Endometrial microvascular endothelial cells (primary cell): Measurements from ENCODE around the gene VSX2. TPM values are rescaled to one million over a fixed set of nuclear protein-coding genes. Genes with fewer than 3 reads are reported as not detected.

ENCODE experiments used
- in situ Hi-C: cut with HindIII; loops from 2 replicates; pipeline ENCODE4 v1.10.0; 2017; ENCODE audit warnings: low sequenced_read_pairs, low pct_unique_long_range_greater_than_20kb; ENCODE audit errors: inconsistent ontology term
- total RNA-seq: library from RNA; depleted of rRNA; stranded (reverse); fragments of >200 nt; gene quantifications from one replicate; pipeline ENCODE4 v1.2.3, GENCODE V29; 2015; ENCODE audit errors: inconsistent ontology term

Gene VSX2
- total RNA-seq, 1 donor from 2014 or later, result not detected

- in situ Hi-C loops, result loop anchor here (25.0 kb wide), 1 partner anchor 169 kb away; no protein-coding TSS in a partner anchor
These were observed 41.8 kb downstream of the VSX2 start for GRCh38 chr14:74281069-74281468.

GRCh38 chr14:74286736-74287135, 47.5 kb downstream of the VSX2 start:
- in situ Hi-C loops, result loop anchor here (25.0 kb wide), 1 partner anchor 174 kb away; no protein-coding TSS in a partner anchor

- in situ Hi-C loops, result loop anchor here (25.0 kb wide), 1 partner anchor 178 kb away; no protein-coding TSS in a partner anchor
These were observed 50.6 kb downstream of the VSX2 start for GRCh38 chr14:74289801-74290200.

- in situ Hi-C loops, result loop anchor here (25.0 kb wide), 1 partner anchor 178 kb away; no protein-coding TSS in a partner anchor
These were observed 51.2 kb downstream of the VSX2 start for GRCh38 chr14:74290415-74290814.

GRCh38 chr14:74292061-74292460, 52.8 kb downstream of the VSX2 start:
- in situ Hi-C loops, result loop anchor here (25.0 kb wide), 1 partner anchor 180 kb away; no protein-coding TSS in a partner anchor

- in situ Hi-C loops, result loop anchor here (25.0 kb wide), 1 partner anchor 181 kb away; no protein-coding TSS in a partner anchor
These were observed 54.4 kb downstream of the VSX2 start for GRCh38 chr14:74293606-74294005.

GRCh38 chr14:74296037-74296467, 56.8 kb downstream of the VSX2 start:
- in situ Hi-C loops, result loop anchor here (25.0 kb wide), 1 partner anchor 184 kb away; no protein-coding TSS in a partner anchor

GRCh38 chr14:74297986-74298385, 58.7 kb downstream of the VSX2 start:
- in situ Hi-C loops, result loop anchor here (25.0 kb wide), 1 partner anchor 186 kb away; no protein-coding TSS in a partner anchor

GRCh38 chr14:74299061-74299545, 59.9 kb downstream of the VSX2 start:
- in situ Hi-C loops, result loop anchor here (25.0 kb wide), 1 partner anchor 187 kb away; no protein-coding TSS in a partner anchor

GRCh38 chr14:74301594-74302151, 62.4 kb downstream of the VSX2 start:
- in situ Hi-C loops, result no loop called here

GRCh38 chr14:74302152-74302628, 62.9 kb downstream of the VSX2 start:
- in situ Hi-C loops, result no loop called here

- in situ Hi-C loops, result no loop called here
These were observed 63.7 kb downstream of the VSX2 start, which contains the start of gene ABCD4 for GRCh38 chr14:74302634-74303569. Gene ABCD4 (minus strand): TSS chr14:74302934. CDS start chr14:74302912, 22 bp downstream.

GRCh38 chr14:74308695-74309094, 69.4 kb downstream of the VSX2 start:
- in situ Hi-C loops, result no loop called here

- in situ Hi-C loops, result no loop called here
These were observed 70.1 kb downstream of the VSX2 start for GRCh38 chr14:74309125-74310022.

- in situ Hi-C loops, result no loop called here
These were observed 72.9 kb downstream of the VSX2 start for GRCh38 chr14:74312161-74312560.
